ENCODE measurements around the gene NUCKS1. TPM values are rescaled to one million over a fixed set of nuclear protein-coding genes. Genes with fewer than 3 reads are reported as not detected.

NUCKS1 gene
- polyA plus RNA-seq, 4 donors: 7.8 to 104 (median 32.1) TPM

GRCh38 chr1:205698921-205699320 is 51.1 kb downstream of the NUCKS1 start:
- Histone ChIP-seq H3K4me1 (ENCODE audit: control insufficient read depth in 3 of 3, insufficient read depth in 2 of 3, low read depth in 1 of 3, low read length in 2 of 3) (peaks cover 0 to 6% (median 0%) of the 10 kb centered on the region in 3 donors), H3K9me3 (ENCODE audit: control insufficient read depth in 2 of 2, insufficient read depth in 1 of 2, low read depth in 1 of 2, low read length in 1 of 2) (no peaks in the 10 kb centered on the region), H3K27me3 (ENCODE audit: control insufficient read depth in 3 of 3, insufficient read depth in 3 of 3, low read length in 3 of 3) (no peaks in the 10 kb centered on the region), H3K4me3 (ENCODE audit: low read depth in 1 of 3, low read length in 3 of 3) (no peak overlapping the region), H3K36me3 (ENCODE audit: control insufficient read depth in 3 of 3, insufficient read depth in 2 of 3, low read depth in 1 of 3, low read length in 3 of 3) (peaks cover 0 to 8% (median 0%) of the 10 kb centered on the region in 3 donors), H3K27ac (ENCODE audit: low read depth in 1 of 3, low read length in 2 of 3) (no peak overlapping the region)
- FAIRE-seq (no peak), DNase-seq (no peak)
- 92 to 95% (median 93%) methylated on average over 4 of the region's 4 CpGs for WGBS, 3 donors

GRCh38 chr1:205693421-205693991 is 56.5 kb downstream of the NUCKS1 start:
- 56 to 68% (median 67%) methylated on average over 12 of the region's 12 CpGs for WGBS, 3 donors
- no peak overlapping the region for H3K27ac ChIP-seq (ENCODE audit: low read depth in 1 of 3, low read length in 2 of 3)
- no peaks in the 10 kb centered on the region for H3K27me3 ChIP-seq (ENCODE audit: control insufficient read depth in 3 of 3, insufficient read depth in 3 of 3, low read length in 3 of 3)
- H3K4me1 ChIP-seq (ENCODE audit: control insufficient read depth in 3 of 3, insufficient read depth in 2 of 3, low read depth in 1 of 3, low read length in 2 of 3): peaks cover 0 to 12% (median 0%) of the 10 kb centered on the region in 3 donors
- no peaks in the 10 kb centered on the region for H3K36me3 ChIP-seq (ENCODE audit: control insufficient read depth in 3 of 3, insufficient read depth in 2 of 3, low read depth in 1 of 3, low read length in 3 of 3)
- no peak overlapping the region for H3K4me3 ChIP-seq (ENCODE audit: low read depth in 1 of 3, low read length in 3 of 3)
- no peaks in the 10 kb centered on the region for H3K9me3 ChIP-seq (ENCODE audit: control insufficient read depth in 2 of 2, insufficient read depth in 1 of 2, low read depth in 1 of 2, low read length in 1 of 2)
- DNase-seq (no peak), FAIRE-seq (no peak)

- FAIRE-seq: no peak
- Histone ChIP-seq H3K4me3 (ENCODE audit: low read depth in 1 of 3, low read length in 3 of 3) (no peak overlapping the region), H3K4me1 (ENCODE audit: control insufficient read depth in 3 of 3, insufficient read depth in 2 of 3, low read depth in 1 of 3, low read length in 2 of 3) (peaks cover 0 to 12% (median 0%) of the 10 kb centered on the region in 3 donors), H3K36me3 (ENCODE audit: control insufficient read depth in 3 of 3, insufficient read depth in 2 of 3, low read depth in 1 of 3, low read length in 3 of 3) (no peaks in the 10 kb centered on the region), H3K27ac (ENCODE audit: low read depth in 1 of 3, low read length in 2 of 3) (no peak overlapping the region), H3K27me3 (ENCODE audit: control insufficient read depth in 3 of 3, insufficient read depth in 3 of 3, low read length in 3 of 3) (no peaks in the 10 kb centered on the region), H3K9me3 (ENCODE audit: control insufficient read depth in 2 of 2, insufficient read depth in 1 of 2, low read depth in 1 of 2, low read length in 1 of 2) (no peaks in the 10 kb centered on the region)
- DNase-seq: no peak
- WGBS, 3 donors: 86 to 97% (median 87%) methylated on average over 6 of the region's 6 CpGs
These were observed 57.6 kb downstream of the NUCKS1 start for GRCh38 chr1:205692423-205692822.

- Histone ChIP-seq H3K27me3 (ENCODE audit: control insufficient read depth in 3 of 3, insufficient read depth in 3 of 3, low read length in 3 of 3) (no peaks in the 10 kb centered on the region), H3K36me3 (ENCODE audit: control insufficient read depth in 3 of 3, insufficient read depth in 2 of 3, low read depth in 1 of 3, low read length in 3 of 3) (no peaks in the 10 kb centered on the region), H3K9me3 (ENCODE audit: control insufficient read depth in 2 of 2, insufficient read depth in 1 of 2, low read depth in 1 of 2, low read length in 1 of 2) (no peaks in the 10 kb centered on the region), H3K27ac (ENCODE audit: low read depth in 1 of 3, low read length in 2 of 3) (no peak overlapping the region), H3K4me3 (ENCODE audit: low read depth in 1 of 3, low read length in 3 of 3) (no peak overlapping the region), H3K4me1 (ENCODE audit: control insufficient read depth in 3 of 3, insufficient read depth in 2 of 3, low read depth in 1 of 3, low read length in 2 of 3) (peaks cover 0 to 12% (median 0%) of the 10 kb centered on the region in 3 donors)
- FAIRE-seq (no peak), DNase-seq (peak; percentile 58 to 79)
- WGBS, 3 donors: 69 to 76% (median 74%) methylated on average over 8 of the region's 8 CpGs
These were observed 59.7 kb downstream of the NUCKS1 start for GRCh38 chr1:205690122-205690756.

- Histone ChIP-seq H3K27me3 (ENCODE audit: control insufficient read depth in 3 of 3, insufficient read depth in 3 of 3, low read length in 3 of 3) (no peaks in the 10 kb centered on the region), H3K36me3 (ENCODE audit: control insufficient read depth in 3 of 3, insufficient read depth in 2 of 3, low read depth in 1 of 3, low read length in 3 of 3) (no peaks in the 10 kb centered on the region), H3K9me3 (ENCODE audit: control insufficient read depth in 2 of 2, insufficient read depth in 1 of 2, low read depth in 1 of 2, low read length in 1 of 2) (no peaks in the 10 kb centered on the region), H3K4me3 (ENCODE audit: low read depth in 1 of 3, low read length in 3 of 3) (no peak overlapping the region), H3K27ac (ENCODE audit: low read depth in 1 of 3, low read length in 2 of 3) (no peak overlapping the region), H3K4me1 (ENCODE audit: control insufficient read depth in 3 of 3, insufficient read depth in 2 of 3, low read depth in 1 of 3, low read length in 2 of 3) (peaks cover 0 to 12% (median 0%) of the 10 kb centered on the region in 3 donors)
- DNase-seq: no peak
- WGBS, 3 donors: 87 to 96% (median 93%) methylated on average over 5 of the region's 5 CpGs
- FAIRE-seq: no peak
These were observed 60.5 kb downstream of the NUCKS1 start for GRCh38 chr1:205689479-205689878.

GRCh38 chr1:205688171-205689080 is 61.6 kb downstream of the NUCKS1 start:
- no peaks in the 10 kb centered on the region for H3K9me3 ChIP-seq (ENCODE audit: control insufficient read depth in 2 of 2, insufficient read depth in 1 of 2, low read depth in 1 of 2, low read length in 1 of 2)
- no peak overlapping the region for H3K4me3 ChIP-seq (ENCODE audit: low read depth in 1 of 3, low read length in 3 of 3)
- H3K27me3 ChIP-seq (ENCODE audit: control insufficient read depth in 3 of 3, insufficient read depth in 3 of 3, low read length in 3 of 3): no peaks in the 10 kb centered on the region
- FAIRE-seq: no peak
- no peaks in the 10 kb centered on the region for H3K36me3 ChIP-seq (ENCODE audit: control insufficient read depth in 3 of 3, insufficient read depth in 2 of 3, low read depth in 1 of 3, low read length in 3 of 3)
- peaks cover 0 to 9% (median 0%) of the 10 kb centered on the region in 3 donors for H3K4me1 ChIP-seq (ENCODE audit: control insufficient read depth in 3 of 3, insufficient read depth in 2 of 3, low read depth in 1 of 3, low read length in 2 of 3)
- DNase-seq: no peak
- H3K27ac ChIP-seq (ENCODE audit: low read depth in 1 of 3, low read length in 2 of 3): no peak overlapping the region
- 76 to 80% (median 78%) methylated on average over 7 of the region's 7 CpGs for WGBS, 3 donors

GRCh38 chr1:205687242-205687641 is 62.7 kb downstream of the NUCKS1 start:
- WGBS, 3 donors: 78 to 93% (median 86%) methylated on average over 2 of the region's 2 CpGs

GRCh38 chr1:205681364-205681763 is 68.6 kb downstream of the NUCKS1 start:
- WGBS, 3 donors: 76 to 81% (median 77%) methylated on average over 3 of the region's 3 CpGs
- DNase-seq (no peak), FAIRE-seq (no peak)
- Histone ChIP-seq H3K27ac (ENCODE audit: low read depth in 1 of 3, low read length in 2 of 3) (no peak overlapping the region), H3K36me3 (ENCODE audit: control insufficient read depth in 3 of 3, insufficient read depth in 2 of 3, low read depth in 1 of 3, low read length in 3 of 3) (peaks cover 0 to 2% (median 0%) of the 10 kb centered on the region in 3 donors), H3K27me3 (ENCODE audit: control insufficient read depth in 3 of 3, insufficient read depth in 3 of 3, low read length in 3 of 3) (no peaks in the 10 kb centered on the region), H3K9me3 (ENCODE audit: control insufficient read depth in 2 of 2, insufficient read depth in 1 of 2, low read depth in 1 of 2, low read length in 1 of 2) (no peaks in the 10 kb centered on the region), H3K4me1 (ENCODE audit: control insufficient read depth in 3 of 3, insufficient read depth in 2 of 3, low read depth in 1 of 3, low read length in 2 of 3) (peaks cover 0 to 30% (median 0%) of the 10 kb centered on the region in 3 donors), H3K4me3 (ENCODE audit: low read depth in 1 of 3, low read length in 3 of 3) (no peak overlapping the region)

More at GRCh38 chr1:205687242-205687641, 62.7 kb downstream of the NUCKS1 start:
- no peak overlapping the region for H3K4me3 ChIP-seq (ENCODE audit: low read depth in 1 of 3, low read length in 3 of 3)
- no peak for FAIRE-seq
- H3K27me3 ChIP-seq (ENCODE audit: control insufficient read depth in 3 of 3, insufficient read depth in 3 of 3, low read length in 3 of 3): no peaks in the 10 kb centered on the region
- no peak overlapping the region for H3K27ac ChIP-seq (ENCODE audit: low read depth in 1 of 3, low read length in 2 of 3)
- H3K4me1 ChIP-seq (ENCODE audit: control insufficient read depth in 3 of 3, insufficient read depth in 2 of 3, low read depth in 1 of 3, low read length in 2 of 3): peaks cover 0 to 9% (median 0%) of the 10 kb centered on the region in 3 donors
- H3K9me3 ChIP-seq (ENCODE audit: control insufficient read depth in 2 of 2, insufficient read depth in 1 of 2, low read depth in 1 of 2, low read length in 1 of 2): no peaks in the 10 kb centered on the region
- no peaks in the 10 kb centered on the region for H3K36me3 ChIP-seq (ENCODE audit: control insufficient read depth in 3 of 3, insufficient read depth in 2 of 3, low read depth in 1 of 3, low read length in 3 of 3)
- DNase-seq: no peak
